GM23338 (cell line): ENCODE data around the gene ERP29. TPM values are rescaled to one million over a fixed set of nuclear protein-coding genes. Genes with fewer than 3 reads are reported as not detected.

ENCODE experiments used
- ATAC-seq: fragments of 200-7000 bp; cut with Tn5 transposase; 3 replicates; pipeline ENCODE4 v1.9.1; 2020
- DNase-seq: peaks from one replicate; pipeline ENCODE4 v3.0.0-alpha.2; 2015; ENCODE audit warnings: low spot score
- H2AFZ ChIP-seq: fragments of 200-600 bp; sonication (generic); 2 replicates; pipeline ENCODE4 v1.8.0; 2016; ENCODE audit warnings: antibody characterized with exemption, mild to moderate bottlenecking, moderate library complexity
- H3F3A ChIP-seq: fragments of 200-600 bp; sonication (generic); replicated peaks from 2 replicates; pipeline ENCODE4 v1.8.0; 2017; ENCODE audit warnings: antibody characterized with exemption, mixed run types, low read depth
- H3K27ac ChIP-seq: fragments of 200-600 bp; sonication (generic); 2 replicates; pipeline ENCODE4 v1.6.1; 2016; ENCODE audit warnings: low read depth
- H3K27me3 ChIP-seq: fragments of 200-600 bp; sonication (generic); 2 replicates; pipeline ENCODE4 v1.8.0; 2016; ENCODE audit warnings: mild to moderate bottlenecking, mixed run types, moderate library complexity; ENCODE audit not compliant: insufficient read depth
- H3K36me3 ChIP-seq: fragments of 200-600 bp; sonication (generic); 2 replicates; pipeline ENCODE4 v1.8.0; 2016; ENCODE audit warnings: mild to moderate bottlenecking; ENCODE audit not compliant: insufficient read depth
- H3K4me1 ChIP-seq: fragments of 200-600 bp; sonication (generic); 2 replicates; pipeline ENCODE4 v1.8.0; 2016; ENCODE audit warnings: mild to moderate bottlenecking, moderate library complexity; ENCODE audit not compliant: insufficient read depth
- H3K4me2 ChIP-seq: fragments of 200-600 bp; sonication (generic); 2 replicates; pipeline ENCODE4 v1.7.1; 2017; ENCODE audit warnings: mixed run types
- H3K4me3 ChIP-seq: fragments of 200-600 bp; sonication (generic); 2 replicates; pipeline ENCODE4 v1.6.1; 2016; ENCODE audit warnings: mixed run types
- H3K79me2 ChIP-seq: fragments of 200-600 bp; sonication (generic); replicated peaks from 2 replicates; pipeline ENCODE4 v1.8.0; 2017; ENCODE audit warnings: mild to moderate bottlenecking; ENCODE audit not compliant: insufficient read depth
- H3K9me2 ChIP-seq: fragments of 200-600 bp; sonication (generic); 2 replicates; pipeline ENCODE4 v1.8.0; 2017; ENCODE audit not compliant: insufficient read depth
- H4K20me1 ChIP-seq: fragments of 200-600 bp; sonication (generic); replicated peaks from 2 replicates; pipeline ENCODE4 v1.8.0; 2017; ENCODE audit warnings: mild to moderate bottlenecking; ENCODE audit not compliant: insufficient read depth
- H3K27ac Mint-ChIP-seq: 2 replicates; pipeline ENCODE4 v1.8.0; 2020; ENCODE audit warnings: inconsistent platforms, mild to moderate bottlenecking, moderate library complexity, mixed read lengths
- H3K27me3 Mint-ChIP-seq: 3 replicates; pipeline ENCODE4 v1.8.0; 2022; ENCODE audit warnings: low read depth, mild to moderate bottlenecking, moderate library complexity, mixed read lengths, inconsistent platforms; ENCODE audit not compliant: insufficient read depth, poor library complexity
- H3K36me3 Mint-ChIP-seq: 3 replicates; pipeline ENCODE4 v1.8.0; 2021; ENCODE audit warnings: low read depth, mild to moderate bottlenecking, inconsistent platforms, moderate library complexity, mixed read lengths
- H3K4me1 Mint-ChIP-seq: 3 replicates; pipeline ENCODE4 v1.8.0; 2020; ENCODE audit warnings: mild to moderate bottlenecking, inconsistent platforms, mixed read lengths
- H3K4me3 Mint-ChIP-seq: 3 replicates; pipeline ENCODE4 v1.8.0; 2021; ENCODE audit warnings: moderate library complexity, mild to moderate bottlenecking, inconsistent platforms, mixed read lengths
- H3K9me3 Mint-ChIP-seq: 3 replicates; pipeline ENCODE4 v1.8.0; 2020; ENCODE audit warnings: moderate library complexity, mild to moderate bottlenecking, inconsistent platforms, mixed read lengths
- EZH2 ChIP-seq: fragments of 200-600 bp; sonication (generic); IDR thresholded peaks from one replicate; pipeline ENCODE4 v1.8.0; 2017; ENCODE audit warnings: antibody characterized with exemption, mild to moderate bottlenecking, low read depth; ENCODE audit not compliant: unreplicated experiment
- JUNB ChIP-seq: IDR thresholded peaks from one replicate; pipeline ENCODE4 v1.6.1; 2016; ENCODE audit warnings: antibody characterized with exemption; ENCODE audit not compliant: unreplicated experiment
- NANOG ChIP-seq: IDR thresholded peaks from 2 replicates; pipeline ENCODE4 v1.6.1; 2016; ENCODE audit warnings: antibody characterized with exemption, borderline replicate concordance
- POLR2AphosphoS5 ChIP-seq: IDR thresholded peaks from 2 replicates; pipeline ENCODE4 v1.6.1; 2016; ENCODE audit warnings: antibody characterized with exemption, low read depth
- ZNF114 ChIP-seq: fragments of 250-450 bp; sonication (Bioruptor Pico); IDR thresholded peaks from 2 replicates; pipeline ENCODE4 v1.5.0; 2020; ENCODE audit warnings: mild to moderate bottlenecking, moderate library complexity
- ZNF331 ChIP-seq: fragments of 250-450 bp; sonication (Bioruptor Pico); IDR thresholded peaks from 2 replicates; pipeline ENCODE4 v1.5.0; 2020; ENCODE audit warnings: low read depth, mild to moderate bottlenecking, moderate library complexity
- polyA plus RNA-seq: library from polyadenylated mRNA; unstranded; fragments of >200 nt; fragmentation: Nextera tagmentation; extraction: Ambion mirVana; gene quantifications from 2 replicates; pipeline ENCODE4 v1.2.1, GENCODE V29; 2016
- total RNA-seq: library from RNA; depleted of rRNA; stranded (reverse); fragments of >200 nt; shearing (Covaris generic); gene quantifications from 2 replicates; pipeline ENCODE4 v1.2.3, GENCODE V29; 2014
- TF ChIP-seq, protein P1 (sequence below): fragments of 250-450 bp; sonication (Bioruptor Pico); IDR thresholded peaks from 2 replicates; pipeline ENCODE4 v1.5.0; 2020; ENCODE audit warnings: mild to moderate bottlenecking, moderate library complexity
- TF ChIP-seq, protein P2 (sequence below): IDR thresholded peaks from 2 replicates; pipeline ENCODE4 v1.6.1; 2016; ENCODE audit warnings: antibody characterized with exemption

Gene ERP29
- total and polyA plus RNA-seq, 2 experiments from 2014 or later = 90.7 to 166 TPM

DNA sequence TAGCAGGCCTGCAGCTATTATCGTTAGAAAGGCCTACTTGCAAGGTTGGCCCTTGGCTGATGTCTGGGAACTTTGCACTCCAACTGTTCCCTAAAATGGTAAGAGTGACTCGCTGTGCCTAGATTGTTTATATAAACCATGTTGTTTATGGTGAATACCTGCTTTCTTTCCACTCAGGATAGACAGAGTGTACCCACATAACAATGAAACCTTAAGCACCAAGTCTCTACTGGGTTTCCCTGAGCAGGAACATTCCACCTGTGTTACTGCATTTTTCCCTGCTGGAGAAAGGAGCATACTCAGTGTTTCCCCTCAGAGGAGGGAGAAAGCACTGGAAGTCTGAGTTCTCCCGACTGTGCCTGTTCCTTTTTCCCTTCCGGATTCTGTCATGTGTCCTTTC lies 32.8 kb downstream of the ERP29 start (continued):
- TF ChIP-seq, protein P1, sequence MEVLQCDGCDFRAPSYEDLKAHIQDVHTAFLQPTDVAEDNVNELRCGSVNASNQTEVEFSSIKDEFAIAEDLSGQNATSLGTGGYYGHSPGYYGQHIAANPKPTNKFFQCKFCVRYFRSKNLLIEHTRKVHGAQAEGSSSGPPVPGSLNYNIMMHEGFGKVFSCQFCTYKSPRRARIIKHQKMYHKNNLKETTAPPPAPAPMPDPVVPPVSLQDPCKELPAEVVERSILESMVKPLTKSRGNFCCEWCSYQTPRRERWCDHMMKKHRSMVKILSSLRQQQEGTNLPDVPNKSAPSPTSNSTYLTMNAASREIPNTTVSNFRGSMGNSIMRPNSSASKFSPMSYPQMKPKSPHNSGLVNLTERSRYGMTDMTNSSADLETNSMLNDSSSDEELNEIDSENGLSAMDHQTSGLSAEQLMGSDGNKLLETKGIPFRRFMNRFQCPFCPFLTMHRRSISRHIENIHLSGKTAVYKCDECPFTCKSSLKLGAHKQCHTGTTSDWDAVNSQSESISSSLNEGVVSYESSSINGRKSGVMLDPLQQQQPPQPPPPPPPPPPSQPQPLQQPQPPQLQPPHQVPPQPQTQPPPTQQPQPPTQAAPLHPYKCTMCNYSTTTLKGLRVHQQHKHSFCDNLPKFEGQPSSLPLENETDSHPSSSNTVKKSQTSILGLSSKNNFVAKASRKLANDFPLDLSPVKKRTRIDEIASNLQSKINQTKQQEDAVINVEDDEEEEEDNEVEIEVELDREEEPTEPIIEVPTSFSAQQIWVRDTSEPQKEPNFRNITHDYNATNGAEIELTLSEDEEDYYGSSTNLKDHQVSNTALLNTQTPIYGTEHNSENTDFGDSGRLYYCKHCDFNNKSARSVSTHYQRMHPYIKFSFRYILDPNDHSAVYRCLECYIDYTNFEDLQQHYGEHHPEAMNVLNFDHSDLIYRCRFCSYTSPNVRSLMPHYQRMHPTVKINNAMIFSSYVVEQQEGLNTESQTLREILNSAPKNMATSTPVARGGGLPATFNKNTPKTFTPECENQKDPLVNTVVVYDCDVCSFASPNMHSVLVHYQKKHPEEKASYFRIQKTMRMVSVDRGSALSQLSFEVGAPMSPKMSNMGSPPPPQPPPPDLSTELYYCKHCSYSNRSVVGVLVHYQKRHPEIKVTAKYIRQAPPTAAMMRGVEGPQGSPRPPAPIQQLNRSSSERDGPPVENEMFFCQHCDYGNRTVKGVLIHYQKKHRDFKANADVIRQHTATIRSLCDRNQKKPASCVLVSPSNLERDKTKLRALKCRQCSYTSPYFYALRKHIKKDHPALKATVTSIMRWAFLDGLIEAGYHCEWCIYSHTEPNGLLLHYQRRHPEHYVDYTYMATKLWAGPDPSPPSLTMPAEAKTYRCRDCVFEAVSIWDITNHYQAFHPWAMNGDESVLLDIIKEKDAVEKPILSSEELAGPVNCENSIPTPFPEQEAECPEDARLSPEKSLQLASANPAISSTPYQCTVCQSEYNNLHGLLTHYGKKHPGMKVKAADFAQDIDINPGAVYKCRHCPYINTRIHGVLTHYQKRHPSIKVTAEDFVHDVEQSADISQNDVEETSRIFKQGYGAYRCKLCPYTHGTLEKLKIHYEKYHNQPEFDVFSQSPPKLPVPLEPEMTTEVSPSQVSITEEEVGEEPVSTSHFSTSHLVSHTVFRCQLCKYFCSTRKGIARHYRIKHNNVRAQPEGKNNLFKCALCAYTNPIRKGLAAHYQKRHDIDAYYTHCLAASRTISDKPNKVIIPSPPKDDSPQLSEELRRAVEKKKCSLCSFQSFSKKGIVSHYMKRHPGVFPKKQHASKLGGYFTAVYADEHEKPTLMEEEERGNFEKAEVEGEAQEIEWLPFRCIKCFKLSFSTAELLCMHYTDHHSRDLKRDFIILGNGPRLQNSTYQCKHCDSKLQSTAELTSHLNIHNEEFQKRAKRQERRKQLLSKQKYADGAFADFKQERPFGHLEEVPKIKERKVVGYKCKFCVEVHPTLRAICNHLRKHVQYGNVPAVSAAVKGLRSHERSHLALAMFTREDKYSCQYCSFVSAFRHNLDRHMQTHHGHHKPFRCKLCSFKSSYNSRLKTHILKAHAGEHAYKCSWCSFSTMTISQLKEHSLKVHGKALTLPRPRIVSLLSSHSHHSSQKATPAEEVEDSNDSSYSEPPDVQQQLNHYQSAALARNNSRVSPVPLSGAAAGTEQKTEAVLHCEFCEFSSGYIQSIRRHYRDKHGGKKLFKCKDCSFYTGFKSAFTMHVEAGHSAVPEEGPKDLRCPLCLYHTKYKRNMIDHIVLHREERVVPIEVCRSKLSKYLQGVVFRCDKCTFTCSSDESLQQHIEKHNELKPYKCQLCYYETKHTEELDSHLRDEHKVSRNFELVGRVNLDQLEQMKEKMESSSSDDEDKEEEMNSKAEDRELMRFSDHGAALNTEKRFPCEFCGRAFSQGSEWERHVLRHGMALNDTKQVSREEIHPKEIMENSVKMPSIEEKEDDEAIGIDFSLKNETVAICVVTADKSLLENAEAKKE (CRISPR knock-in tag) = no peak
- TF ChIP-seq POLR2AphosphoS5 (no peak), EZH2 (no peak), NANOG (no peak)

DNA sequence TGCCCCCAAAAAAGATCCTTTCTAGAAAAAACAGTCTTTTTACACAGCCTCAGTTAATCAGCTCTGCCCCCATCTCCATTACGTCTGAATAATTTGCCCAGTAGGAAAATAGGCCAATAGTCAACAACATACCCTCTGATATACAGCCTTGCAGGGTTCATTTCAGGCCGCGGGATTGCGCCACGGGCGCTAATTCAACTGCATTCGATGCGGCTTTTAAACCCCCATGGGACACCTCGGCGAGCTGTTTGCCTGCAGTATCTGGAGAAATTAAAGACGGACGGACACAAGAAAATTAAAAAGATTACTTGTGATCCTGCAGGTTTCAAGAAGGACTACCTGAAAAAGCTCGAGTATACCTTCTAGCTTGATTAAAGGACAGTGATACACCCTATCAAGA lies 36.1 kb downstream of the ERP29 start:
- H3K9me2 ChIP-seq = no peaks in the 10 kb centered on the region
- Mint-ChIP-seq H3K36me3 (peaks cover 92% of the 10 kb centered on the region), H3K27ac (no peak overlapping the region), H3K27me3 (peaks cover 7% of the 10 kb centered on the region), H3K4me1 (no peaks in the 10 kb centered on the region), H3K4me3 (no peak overlapping the region), H3K9me3 (no peaks in the 10 kb centered on the region)
- DNase-seq = no peak
- no peaks in the 10 kb centered on the region for H3K27me3 ChIP-seq
- peaks cover 21% of the 10 kb centered on the region for H3K79me2 ChIP-seq
- no peak for ATAC-seq
- H3F3A ChIP-seq = peaks cover 5% of the 10 kb centered on the region; the same call in 1 of the 2 replicates
- H3K27ac ChIP-seq = no peak overlapping the region
- H2AFZ ChIP-seq = no peak overlapping the region
- peaks cover 71% of the 10 kb centered on the region for H3K36me3 ChIP-seq
- no peak overlapping the region for H3K4me3 ChIP-seq
- H3K4me1 ChIP-seq = no peaks in the 10 kb centered on the region
- H3K4me2 ChIP-seq = no peak overlapping the region
- peaks cover 4% of the 10 kb centered on the region for H4K20me1 ChIP-seq
- TF ChIP-seq ZNF114 (CRISPR knock-in tag) = no peak
- no peak for TF ChIP-seq POLR2AphosphoS5
- TF ChIP-seq ZNF331 = no peak
- TF ChIP-seq JUNB = no peak
- TF ChIP-seq, protein P2, sequence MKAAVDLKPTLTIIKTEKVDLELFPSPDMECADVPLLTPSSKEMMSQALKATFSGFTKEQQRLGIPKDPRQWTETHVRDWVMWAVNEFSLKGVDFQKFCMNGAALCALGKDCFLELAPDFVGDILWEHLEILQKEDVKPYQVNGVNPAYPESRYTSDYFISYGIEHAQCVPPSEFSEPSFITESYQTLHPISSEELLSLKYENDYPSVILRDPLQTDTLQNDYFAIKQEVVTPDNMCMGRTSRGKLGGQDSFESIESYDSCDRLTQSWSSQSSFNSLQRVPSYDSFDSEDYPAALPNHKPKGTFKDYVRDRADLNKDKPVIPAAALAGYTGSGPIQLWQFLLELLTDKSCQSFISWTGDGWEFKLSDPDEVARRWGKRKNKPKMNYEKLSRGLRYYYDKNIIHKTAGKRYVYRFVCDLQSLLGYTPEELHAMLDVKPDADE = no peak
